Measurements from ENCODE around the gene GRIN3B. TPM values are rescaled to one million over a fixed set of nuclear protein-coding genes. Genes with fewer than 3 reads are reported as not detected.
A peak's percentile ranks its signal among the peaks of the same experiment; 100 is the strongest.

GRIN3B gene
- total RNA-seq, 2 experiments from 2014 or later = not detected

DNA sequence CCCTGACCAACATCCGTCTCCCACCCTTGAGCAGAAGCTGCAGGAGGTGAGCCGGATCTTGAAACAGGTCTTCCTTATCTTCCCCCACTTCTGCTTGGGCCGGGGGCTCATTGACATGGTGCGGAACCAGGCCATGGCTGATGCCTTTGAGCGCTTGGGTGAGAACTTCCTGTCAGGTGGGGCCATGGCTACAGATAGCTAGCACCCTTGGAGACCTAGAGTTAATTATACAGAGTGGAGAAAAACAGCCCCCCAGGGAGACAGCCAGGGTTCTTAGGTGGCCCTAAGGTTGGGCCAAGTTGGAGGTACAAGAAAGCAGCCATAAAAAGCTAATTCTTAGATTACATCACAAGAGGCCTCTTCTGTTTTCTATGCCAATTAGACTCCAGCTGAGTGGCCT, 57.9 kb downstream of the GRIN3B start:
- Mint-ChIP-seq H3K4me1 (ENCODE audit: low read depth) (peaks cover 15% of the 10 kb centered on the region), H3K27me3 (ENCODE audit: low read depth) (no peaks in the 10 kb centered on the region), H3K36me3 (ENCODE audit: low read depth) (peaks cover 55% of the 10 kb centered on the region), H3K9me3 (ENCODE audit: insufficient read depth) (no peaks in the 10 kb centered on the region), H3K27ac (peak overlapping the region; percentile 43), H3K4me3 (no peak overlapping the region)
- ATAC-seq (no peak), DNase-seq (no peak)
- CTCF ChIA-PET = interaction anchor here (1.3 to 2.0 kb wide), 4 partner anchors 9 to 186 kb away, joined by 3 to 7 read pairs (median 4); partner anchors contain the start of gene ARHGAP45
- POLR2A ChIA-PET = interaction anchor here (0.5 to 1.2 kb wide), 2 partner anchors 10 to 30 kb away, joined by 3 to 4 read pairs; no protein-coding TSS in a partner anchor

Other genes with a start within 250 kb of the GRIN3B start
- gene MISP, start 249.3 kb upstream of the GRIN3B start, total RNA-seq = not detected
- 100 to 1,000 TPM; 524 to 526 TPM for gene PTBP1, start 203.0 kb upstream of the GRIN3B start, total RNA-seq
- not detected for gene PLPPR3, start 178.5 kb upstream of the GRIN3B start, total RNA-seq
- not detected for gene AZU1, start 172.6 kb upstream of the GRIN3B start, total RNA-seq
- gene PRTN3, start 159.4 kb upstream of the GRIN3B start, total RNA-seq = not detected
- not detected for gene ELANE, start 148.1 kb upstream of the GRIN3B start, total RNA-seq
- 1 to 10 TPM; 2.1 to 2.2 TPM for gene CFD, start 140.8 kb upstream of the GRIN3B start, total RNA-seq
- 10 to 100 TPM; 55.9 to 60.4 TPM for gene MED16, start 107.2 kb upstream of the GRIN3B start, total RNA-seq
- gene RNU6-9, start 106.9 kb upstream of the GRIN3B start, total RNA-seq = not detected
- gene R3HDM4, start 87.2 kb upstream of the GRIN3B start, total RNA-seq = 10 to 100 TPM; 75.9 to 76.7 TPM
- 1 to 10 TPM in 1 of 2 experiments, under 1 TPM in 1; 0.55 to 1.1 TPM for gene KISS1R, start 83.1 kb upstream of the GRIN3B start, total RNA-seq
- gene ARID3A, start 74.4 kb upstream of the GRIN3B start, total RNA-seq = 10 to 100 TPM; 26.7 to 27.7 TPM
- 10 to 100 TPM; 51.5 to 53.0 TPM for gene WDR18, start 16.1 kb upstream of the GRIN3B start, total RNA-seq
- gene TMEM259, start 20.7 kb downstream of the GRIN3B start, total RNA-seq = 100 to 1,000 TPM; 153 to 160 TPM
- gene RNU6-2, start 21.1 kb downstream of the GRIN3B start, total RNA-seq = not detected
- gene CNN2, start 26.2 kb downstream of the GRIN3B start, total RNA-seq = 100 to 1,000 TPM; 417 to 455 TPM
- 10 to 100 TPM; 76.6 to 77.5 TPM for gene ABCA7, start 39.7 kb downstream of the GRIN3B start, total RNA-seq
- gene ARHGAP45, start 66.7 kb downstream of the GRIN3B start, total RNA-seq = 100 to 1,000 TPM; 433 to 445 TPM
- gene POLR2E, start 95.0 kb downstream of the GRIN3B start, total RNA-seq = 100 to 1,000 TPM; 176 to 177 TPM
- gene GPX4, start 103.6 kb downstream of the GRIN3B start, total RNA-seq = 100 to 1,000 TPM; 174 to 177 TPM
- 10 to 100 TPM; 58.6 to 70.5 TPM for gene SBNO2, start 173.8 kb downstream of the GRIN3B start, total RNA-seq
- 10 to 100 TPM; 68.8 to 70.8 TPM for gene STK11, start 205.4 kb downstream of the GRIN3B start, total RNA-seq
- gene CBARP, start 237.6 kb downstream of the GRIN3B start, total RNA-seq = under 1 TPM in 1 of 2 experiments, not detected in 1; 0.10 TPM
- 100 to 1,000 TPM; 209 to 222 TPM for gene ATP5F1D, start 241.3 kb downstream of the GRIN3B start, total RNA-seq
- gene MIDN, start 248.2 kb downstream of the GRIN3B start, total RNA-seq = 10 to 100 TPM; 88.4 to 94.3 TPM

Measured in activated CD8-positive, alpha-beta T cell treated with anti-CD3 and anti-CD28 coated beads, Interleukin-2, amount 10 ng/mL, durations not matched to agents 7 days and 5 days (primary cell).